Duodenal mucosa (tissue), 2 donors: Measurements from ENCODE around the gene VIL1.

Source experiments
- H3K27ac ChIP-seq: one replicate; pipeline ENCODE4 v1.7.0; 2013; ENCODE audit warnings: low read depth, low read length
- H3K27me3 ChIP-seq, 2 donors: one replicate each; pipeline ENCODE4 v1.7.0; 2013; ENCODE audit warnings: low read length in 2 of 2, control low read depth in 1 of 2; ENCODE audit not compliant: insufficient read depth in 2 of 2, control insufficient read depth in 1 of 2
- H3K36me3 ChIP-seq, 2 donors: one replicate each; pipeline ENCODE4 v1.7.0; 2013; ENCODE audit warnings: low read length in 2 of 2, control low read depth in 1 of 2; ENCODE audit not compliant: insufficient read depth in 2 of 2, control insufficient read depth in 1 of 2
- H3K4me1 ChIP-seq, 2 donors: one replicate each; pipeline ENCODE4 v1.7.0; 2013; ENCODE audit warnings: low read length in 2 of 2, control low read depth in 1 of 2; ENCODE audit not compliant: insufficient read depth in 2 of 2, control insufficient read depth in 1 of 2
- H3K4me3 ChIP-seq, 2 donors: one replicate each; pipeline ENCODE4 v1.7.0; 2013; ENCODE audit warnings: low read length in 2 of 2, low read depth in 1 of 2
- H3K9ac ChIP-seq, 2 donors: one replicate each; pipeline ENCODE4 v1.7.0; 2013; ENCODE audit warnings: low read length in 2 of 2, low read depth in 1 of 2
- H3K9me3 ChIP-seq, 2 donors: one replicate each; pipeline ENCODE4 v1.7.0; 2013; ENCODE audit warnings: low read length in 2 of 2, control low read depth in 1 of 2; ENCODE audit not compliant: control insufficient read depth in 1 of 2

The VIL1 gene

DNA sequence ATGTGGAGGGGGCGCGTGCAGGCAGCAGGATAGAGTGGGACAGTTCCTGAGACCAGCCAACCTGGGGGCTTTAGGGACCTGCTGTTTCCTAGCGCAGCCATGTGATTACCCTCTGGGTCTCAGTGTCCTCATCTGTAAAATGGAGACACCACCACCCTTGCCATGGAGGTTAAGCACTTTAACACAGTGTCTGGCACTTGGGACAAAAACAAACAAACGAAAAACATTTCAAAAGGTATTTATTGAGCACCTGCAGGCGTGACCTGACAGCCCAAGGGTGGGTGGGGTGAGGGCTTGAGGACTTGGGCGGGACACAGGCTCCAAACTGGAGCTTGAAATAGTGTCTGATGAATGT lies 23.9 kb upstream of the VIL1 start:
- Histone ChIP-seq H3K27me3 (no peaks in the 10 kb centered on the region), H3K27ac (no peak overlapping the region), H3K9me3 (no peaks in the 10 kb centered on the region), H3K4me1 (peaks cover 22 to 32% of the 10 kb centered on the region in 2 donors), H3K36me3 (no peaks in the 10 kb centered on the region), H3K4me3 (no peak overlapping the region), H3K9ac (no peak overlapping the region)

DNA sequence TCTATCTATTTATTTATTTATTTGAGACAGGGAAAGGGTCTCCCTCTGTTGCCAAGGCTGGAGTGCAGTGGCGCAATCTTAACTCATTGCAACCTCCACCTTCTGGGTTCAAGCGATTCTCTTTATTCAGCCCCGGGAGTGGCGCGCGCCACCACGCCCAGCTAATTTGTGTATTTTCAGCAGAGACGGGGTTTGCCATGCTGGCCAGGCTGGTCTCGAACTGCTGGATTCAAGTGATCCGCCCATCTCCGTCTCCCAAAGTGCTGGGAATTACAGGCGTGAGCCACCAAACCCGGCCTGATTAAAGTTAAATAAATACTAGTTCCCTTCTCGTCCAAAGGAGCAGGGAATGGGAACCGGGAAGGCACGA lies 23.5 kb upstream of the VIL1 start:
- Histone ChIP-seq H3K9me3 (no peaks in the 10 kb centered on the region), H3K9ac (peak overlapping the region; percentile 82 to 86), H3K36me3 (no peaks in the 10 kb centered on the region), H3K27me3 (no peaks in the 10 kb centered on the region), H3K4me3 (peak overlapping the region; percentile 62 to 68), H3K4me1 (peaks cover 22 to 32% of the 10 kb centered on the region in 2 donors), H3K27ac (peak overlapping the region; percentile 100)

DNA sequence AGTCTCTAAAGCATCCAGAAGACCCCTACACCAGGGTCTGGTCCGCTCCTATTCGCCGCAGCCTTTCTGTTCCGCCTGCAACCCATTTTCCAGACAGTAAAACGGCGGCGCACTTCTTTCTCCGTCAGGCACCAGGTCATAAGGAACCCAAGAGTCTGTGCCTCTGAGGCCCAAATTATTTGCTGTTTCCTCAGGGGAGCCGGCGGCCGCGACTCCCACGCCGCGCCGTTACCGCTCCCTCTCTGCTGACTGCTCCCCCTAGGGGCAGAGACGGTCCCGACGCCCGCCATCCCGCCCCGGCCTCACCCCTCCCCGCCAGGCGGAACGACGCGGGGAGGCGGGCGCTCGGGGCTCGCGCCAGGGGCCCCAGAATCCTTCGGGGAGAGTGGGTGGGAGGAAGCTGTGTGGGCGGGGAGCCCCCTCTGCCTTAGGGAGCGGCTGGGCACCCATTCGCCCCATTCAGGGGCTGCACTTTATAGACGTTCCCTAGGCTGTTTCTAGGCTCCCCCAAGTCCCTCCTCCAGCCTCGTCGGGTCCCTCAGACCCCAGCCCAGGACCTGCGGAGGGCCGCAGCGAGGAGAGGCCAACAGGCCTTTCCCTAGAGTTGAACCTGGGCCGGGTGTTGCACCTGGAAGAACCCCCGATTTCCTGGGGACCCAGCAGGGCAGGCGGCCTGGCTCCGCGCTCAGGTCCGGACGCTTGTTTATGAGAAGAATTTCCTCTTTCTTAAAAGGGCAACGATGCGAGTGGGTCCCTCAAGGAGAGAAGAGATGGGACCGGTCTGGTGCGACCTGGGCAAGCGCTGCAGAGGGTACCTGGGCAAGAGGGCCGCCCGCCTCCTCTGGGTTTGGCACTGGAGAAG lies 22.9 kb upstream of the VIL1 start:
- peaks cover 22 to 34% of the 10 kb centered on the region in 2 donors for H3K4me1 ChIP-seq
- H3K27me3 ChIP-seq, result no peaks in the 10 kb centered on the region
- H3K9ac ChIP-seq, result peak overlapping the region; percentile 82 to 89
- H3K9me3 ChIP-seq, result no peaks in the 10 kb centered on the region
- peak overlapping the region; percentile 80 to 85 for H3K4me3 ChIP-seq
- peak overlapping the region; percentile 100 for H3K27ac ChIP-seq
- H3K36me3 ChIP-seq, result no peaks in the 10 kb centered on the region

DNA sequence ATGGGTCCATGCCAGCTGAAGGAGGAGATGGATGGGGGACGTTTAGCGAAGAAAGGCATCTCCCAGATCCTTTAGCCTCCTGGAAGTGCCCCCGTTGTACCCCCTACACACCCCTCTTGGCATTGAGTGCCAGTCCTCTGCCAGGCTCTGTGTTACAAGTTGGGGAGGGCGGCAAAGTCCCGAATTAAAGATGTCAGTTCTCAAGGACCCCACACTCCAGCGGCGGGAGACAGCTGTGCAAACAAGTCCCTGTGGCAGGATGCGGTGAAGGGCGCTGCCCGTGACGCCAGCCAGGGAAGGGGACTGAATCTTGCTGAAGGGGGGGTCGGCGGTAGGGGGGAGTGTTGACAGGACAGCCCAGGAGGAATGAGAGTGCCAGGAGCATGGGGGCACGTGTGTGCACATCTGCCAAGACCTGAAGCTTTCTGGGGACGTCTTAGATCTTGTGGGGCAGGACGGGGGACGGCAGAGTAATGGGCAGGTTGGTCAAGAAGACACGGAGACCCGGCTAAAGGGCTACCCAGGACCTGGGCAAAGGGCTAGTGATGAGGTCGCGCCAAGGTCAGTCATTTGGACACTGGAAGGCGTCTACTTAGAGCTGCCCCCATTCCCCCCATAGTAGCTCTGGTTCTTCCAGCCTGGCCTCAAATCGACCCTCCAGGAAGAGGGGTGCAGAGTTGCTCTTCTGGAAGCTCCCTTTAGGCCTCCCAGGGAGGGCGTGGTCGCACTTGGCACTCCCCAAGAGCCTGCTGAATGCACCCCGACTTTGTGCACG lies 22.0 kb upstream of the VIL1 start:
- H3K9ac ChIP-seq, result peak overlapping the region; percentile 82 to 89
- H3K4me1 ChIP-seq, result peaks cover 29 to 43% of the 10 kb centered on the region in 2 donors

DNA sequence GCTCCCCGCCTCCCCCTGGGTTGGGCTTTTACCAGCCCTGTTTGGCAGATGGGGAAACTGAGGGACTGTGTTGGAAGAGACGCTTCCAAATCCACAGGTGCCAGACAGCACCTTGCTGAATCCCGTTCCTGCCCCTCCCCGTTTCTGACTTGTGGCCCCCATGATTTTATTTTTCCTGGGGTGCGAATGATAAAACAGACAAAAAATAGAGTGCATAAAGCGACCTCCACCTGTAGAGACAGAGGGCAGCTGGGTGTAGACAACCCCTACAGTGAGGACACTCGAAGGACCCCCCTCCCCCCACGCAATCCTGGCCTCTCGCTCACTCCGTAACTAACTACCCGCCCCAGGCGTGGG lies 21.5 kb upstream of the VIL1 start:
- Histone ChIP-seq H3K9ac (peak overlapping the region; percentile 82 to 89), H3K9me3 (no peaks in the 10 kb centered on the region), H3K27me3 (no peaks in the 10 kb centered on the region), H3K4me1 (peaks cover 35 to 48% of the 10 kb centered on the region in 2 donors), H3K27ac (peak overlapping the region; percentile 100), H3K4me3 (peak overlapping the region; percentile 80 to 85), H3K36me3 (peaks cover 6 to 10% of the 10 kb centered on the region in 2 donors)

More for the DNA sequence above, 22.0 kb upstream of the VIL1 start:
- Histone ChIP-seq H3K36me3 (peaks cover under 1 to 4% of the 10 kb centered on the region in 2 donors), H3K9me3 (no peaks in the 10 kb centered on the region), H3K4me3 (peak overlapping the region; percentile 80 to 85), H3K27me3 (no peaks in the 10 kb centered on the region), H3K27ac (peak overlapping the region; percentile 100)

DNA sequence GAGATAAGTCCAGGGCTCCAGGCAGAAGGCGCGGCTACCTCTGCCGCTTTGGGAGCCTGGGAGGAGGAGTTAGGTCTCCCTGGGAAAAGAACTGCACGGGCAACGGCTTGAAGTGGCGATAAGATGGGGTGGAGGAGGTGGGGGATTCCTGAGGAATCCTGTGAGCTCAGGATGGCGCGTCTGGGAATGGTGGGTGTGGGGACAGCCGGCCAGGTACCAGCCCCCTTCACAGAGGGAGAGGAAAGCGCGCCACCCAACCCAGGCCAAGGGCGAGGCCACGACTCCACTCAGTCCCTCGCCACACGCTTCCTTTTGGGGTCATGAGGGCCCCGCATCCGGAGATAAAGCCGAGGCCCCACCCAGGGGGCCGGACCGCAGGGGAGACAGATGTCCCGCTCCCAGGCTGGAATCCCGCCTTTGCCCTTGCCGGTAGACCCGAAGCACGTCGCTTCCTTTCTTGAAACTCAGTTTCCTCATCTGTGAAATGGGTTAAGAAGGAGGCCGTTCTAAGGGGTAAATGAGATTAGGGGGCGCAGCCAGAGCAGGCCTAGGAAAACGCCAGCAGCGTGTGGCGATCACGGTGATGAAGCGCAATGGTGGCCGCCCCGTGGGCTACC lies 21.0 kb upstream of the VIL1 start:
- Histone ChIP-seq H3K36me3 (peaks cover 10 to 15% of the 10 kb centered on the region in 2 donors), H3K9me3 (no peaks in the 10 kb centered on the region), H3K4me1 (peaks cover 40 to 51% of the 10 kb centered on the region in 2 donors), H3K27ac (peak overlapping the region; percentile 100), H3K27me3 (no peaks in the 10 kb centered on the region), H3K9ac (peak overlapping the region; percentile 82 to 89), H3K4me3 (peak overlapping the region; percentile 80 to 85)

DNA sequence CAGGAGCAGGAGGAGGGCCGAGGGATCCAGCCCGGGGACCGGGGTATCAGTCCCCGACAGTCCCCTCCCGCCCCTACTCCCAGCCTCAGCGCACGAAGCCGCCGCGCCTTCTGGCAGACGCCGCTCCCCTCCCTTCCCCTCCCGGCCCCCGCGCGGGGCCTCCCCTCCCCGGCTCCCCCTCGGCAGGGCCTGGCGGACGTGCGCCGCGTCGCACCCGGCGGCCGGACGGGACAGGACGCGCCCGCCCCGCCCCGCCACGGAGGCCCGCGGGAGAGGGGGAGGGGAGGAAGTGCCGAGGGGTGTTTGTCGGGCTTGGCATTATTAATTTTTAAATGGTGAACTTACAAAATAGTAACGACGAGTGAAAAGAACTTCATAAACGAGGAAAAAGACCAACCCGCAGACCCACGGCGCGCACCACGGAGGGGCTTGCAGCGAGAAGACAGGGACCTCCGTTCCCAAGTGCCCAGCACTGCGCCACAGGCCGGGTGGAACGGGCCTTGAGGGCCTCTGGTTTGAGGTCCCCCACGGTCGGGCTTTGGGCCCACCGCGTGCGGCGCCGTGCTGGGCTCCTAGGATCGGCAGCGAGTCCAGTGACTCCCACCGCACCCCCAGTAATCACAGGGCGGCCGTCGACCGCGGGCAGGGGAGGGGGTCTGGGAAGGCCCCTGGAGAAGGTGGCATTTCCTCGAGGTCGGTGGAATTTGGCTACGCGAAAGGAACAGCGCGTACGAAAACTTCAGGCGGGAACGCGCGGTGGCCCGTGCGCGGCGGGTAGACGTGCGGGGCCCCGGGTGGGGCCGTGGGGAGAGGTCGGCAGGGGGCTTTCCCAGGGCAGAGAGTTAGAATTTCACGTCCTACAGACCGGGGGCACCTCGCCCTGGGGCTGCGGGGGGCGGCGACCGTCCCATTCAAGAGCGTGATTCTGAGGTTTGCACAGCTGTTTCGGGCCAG lies 20.2 kb upstream of the VIL1 start:
- Histone ChIP-seq H3K4me1 (peaks cover 40 to 51% of the 10 kb centered on the region in 2 donors), H3K9me3 (no peaks in the 10 kb centered on the region), H3K9ac (peak overlapping the region; percentile 82 to 89), H3K4me3 (peak overlapping the region; percentile 80 to 85), H3K27me3 (no peaks in the 10 kb centered on the region), H3K27ac (peak overlapping the region; percentile 100), H3K36me3 (peaks cover 10 to 23% of the 10 kb centered on the region in 2 donors)

DNA sequence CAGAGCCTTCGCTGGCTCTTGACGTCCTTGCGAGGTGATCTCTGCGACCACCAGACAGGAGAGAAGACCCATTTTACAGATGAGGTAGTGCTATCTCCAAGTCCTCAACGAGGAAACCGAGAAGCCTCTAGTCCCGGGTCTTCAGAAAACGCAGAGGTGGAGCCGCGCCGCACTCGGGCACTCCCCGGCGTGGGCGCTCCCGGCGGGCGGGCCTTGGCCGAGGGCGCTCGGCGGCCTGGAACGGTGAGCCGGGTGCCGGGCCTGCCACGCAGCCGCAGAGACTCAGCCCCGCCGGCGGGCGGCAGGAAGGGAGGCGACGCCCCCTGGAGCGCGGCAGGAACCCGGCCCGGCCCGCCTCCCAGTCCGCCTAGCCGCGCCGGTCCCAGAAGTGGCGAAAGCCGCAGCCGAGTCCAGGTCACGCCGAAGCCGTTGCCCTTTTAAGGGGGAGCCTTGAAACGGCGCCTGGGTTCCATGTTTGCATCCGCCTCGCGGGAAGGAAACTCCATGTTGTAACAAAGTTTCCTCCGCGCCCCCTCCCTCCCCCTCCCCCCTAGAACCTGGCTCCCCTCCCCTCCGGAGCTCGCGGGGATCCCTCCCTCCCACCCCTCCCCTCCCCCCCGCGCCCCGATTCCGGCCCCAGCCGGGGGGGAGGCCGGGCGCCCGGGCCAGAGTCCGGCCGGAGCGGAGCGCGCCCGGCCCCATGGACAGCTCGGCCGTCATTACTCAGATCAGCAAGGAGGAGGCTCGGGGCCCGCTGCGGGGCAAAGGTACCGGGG lies 19.3 kb upstream of the VIL1 start, which contains the start of gene CTDSP1:
Gene CTDSP1 (plus strand): TSS at position 478 of the 776 bp plus-strand sequence. CDS start 223 bp downstream, at position 701.
- no peaks in the 10 kb centered on the region for H3K9me3 ChIP-seq
- peak within 1 kb of the TSS; percentile 82 to 87 for H3K9ac ChIP-seq
- peak within 1 kb of the TSS; percentile 100 for H3K27ac ChIP-seq
- H3K36me3 ChIP-seq, result peaks cover 17 to 31% of the 10 kb centered on the region in 2 donors
- H3K4me1 ChIP-seq, result peaks cover 40 to 51% of the 10 kb centered on the region in 2 donors
- H3K4me3 ChIP-seq, result peak within 1 kb of the TSS; percentile 84 to 85
- H3K27me3 ChIP-seq, result no peaks in the 10 kb centered on the region
